ENCODE results near the gene HDHD5.
A peak's percentile ranks its signal among the peaks of the same experiment; 100 is the strongest.

HDHD5 gene

DNA sequence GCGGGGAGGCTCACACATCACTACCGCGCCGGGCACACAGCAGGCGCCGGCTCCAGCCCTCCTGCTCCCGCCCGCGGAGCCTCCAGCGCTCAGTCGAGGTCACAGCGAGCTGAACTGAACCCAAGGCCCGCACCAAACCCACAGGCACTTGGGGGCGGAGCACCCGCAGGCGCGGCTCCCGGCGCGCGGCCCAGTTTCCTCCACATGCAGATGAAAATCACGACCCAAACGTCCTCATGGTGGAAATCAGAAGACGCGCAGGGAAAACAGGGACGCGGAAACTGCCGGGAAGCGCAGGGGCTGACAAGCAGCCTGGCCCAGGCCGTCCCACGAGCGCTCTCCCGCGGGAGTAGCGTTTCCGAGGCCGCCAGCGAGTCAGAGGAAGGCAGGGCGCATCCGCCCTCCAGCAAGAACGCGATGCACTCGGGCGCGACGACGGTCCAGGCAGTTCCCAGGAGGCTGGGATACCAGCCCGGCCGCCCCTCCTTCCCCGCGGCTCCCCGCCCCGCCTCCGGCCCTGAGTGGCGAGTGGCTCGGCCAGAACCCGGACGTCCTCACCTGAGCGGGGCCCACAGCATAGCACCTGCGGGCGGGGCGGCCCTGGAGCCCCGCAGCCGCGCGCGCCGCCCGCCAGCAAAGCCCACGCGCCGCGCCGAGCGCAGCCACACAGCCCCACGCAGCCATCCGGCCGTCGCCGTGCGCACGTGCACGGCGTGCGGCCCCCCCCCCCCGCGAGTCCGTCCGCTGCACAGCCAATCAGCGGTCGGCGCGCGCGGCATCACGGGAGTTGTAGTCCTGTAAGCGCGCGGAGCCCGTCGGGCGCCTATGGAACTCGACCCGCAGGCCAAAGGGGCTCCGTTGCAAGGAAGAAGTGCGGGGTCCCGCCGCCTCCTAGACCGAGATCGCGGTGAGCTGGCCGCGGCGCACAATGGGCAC lies at the start of gene HDHD5:
Gene HDHD5, minus strand, starts transcription at position 710 of the 936 bp plus-strand sequence. Its CDS starts 26 bp downstream, at position 684.
- DNase-seq (ENCODE audit: low read depth in 2 of 2): peak; percentile 65 to 67

DNA sequence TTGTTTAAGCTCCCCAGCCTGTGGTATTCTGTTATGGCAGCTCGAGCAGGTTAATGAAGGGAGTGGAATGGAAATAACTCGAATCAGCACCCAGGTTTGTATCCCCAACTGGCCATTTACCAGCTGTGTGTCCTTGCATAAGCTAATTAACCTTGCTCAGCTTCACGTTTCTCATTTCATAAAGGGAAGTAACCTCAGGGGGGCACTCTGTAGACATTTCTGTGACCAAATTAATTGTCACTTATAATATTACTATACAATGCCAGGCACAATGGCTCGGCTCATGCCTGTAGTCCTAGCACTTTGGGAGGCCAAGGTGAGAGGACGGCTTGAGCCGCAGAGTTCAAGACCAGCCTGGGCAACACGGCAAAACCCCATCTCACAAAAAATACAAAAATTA lies 46.4 kb upstream of the HDHD5 start:
- no peak for DNase-seq (ENCODE audit: low read depth in 2 of 2)

DNA sequence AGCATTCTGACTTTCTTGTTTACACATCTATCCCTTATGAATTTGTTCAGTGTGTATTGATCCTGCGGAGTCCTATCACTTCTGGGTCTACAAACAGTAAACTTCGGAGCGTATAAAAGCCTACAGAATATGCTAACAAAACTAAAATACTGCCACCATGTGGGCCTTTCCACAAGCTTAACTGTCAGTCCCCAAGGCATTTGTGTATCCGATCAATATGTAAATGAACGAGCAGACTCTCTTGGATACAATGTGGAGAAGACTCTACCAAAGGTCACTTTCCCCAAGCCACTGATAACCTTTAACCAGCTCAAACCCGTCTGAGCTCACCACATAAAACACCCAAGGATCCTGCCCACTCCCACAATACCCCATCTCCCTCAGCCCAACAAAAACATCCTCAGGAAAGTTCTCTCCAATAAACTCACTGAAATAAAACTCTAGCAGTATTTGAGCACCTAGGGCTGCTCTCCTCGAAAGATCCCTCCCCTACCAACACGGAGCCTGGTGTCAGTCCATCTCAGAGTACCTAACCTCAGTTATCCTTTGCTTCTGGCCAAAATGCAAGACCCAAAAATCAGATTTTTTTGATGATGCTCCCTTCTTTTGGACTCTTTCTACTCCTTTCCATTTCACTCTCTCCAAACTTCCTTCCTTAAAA lies 42.3 kb upstream of the HDHD5 start:
- DNase-seq (ENCODE audit: low read depth in 2 of 2): no peak

DNA sequence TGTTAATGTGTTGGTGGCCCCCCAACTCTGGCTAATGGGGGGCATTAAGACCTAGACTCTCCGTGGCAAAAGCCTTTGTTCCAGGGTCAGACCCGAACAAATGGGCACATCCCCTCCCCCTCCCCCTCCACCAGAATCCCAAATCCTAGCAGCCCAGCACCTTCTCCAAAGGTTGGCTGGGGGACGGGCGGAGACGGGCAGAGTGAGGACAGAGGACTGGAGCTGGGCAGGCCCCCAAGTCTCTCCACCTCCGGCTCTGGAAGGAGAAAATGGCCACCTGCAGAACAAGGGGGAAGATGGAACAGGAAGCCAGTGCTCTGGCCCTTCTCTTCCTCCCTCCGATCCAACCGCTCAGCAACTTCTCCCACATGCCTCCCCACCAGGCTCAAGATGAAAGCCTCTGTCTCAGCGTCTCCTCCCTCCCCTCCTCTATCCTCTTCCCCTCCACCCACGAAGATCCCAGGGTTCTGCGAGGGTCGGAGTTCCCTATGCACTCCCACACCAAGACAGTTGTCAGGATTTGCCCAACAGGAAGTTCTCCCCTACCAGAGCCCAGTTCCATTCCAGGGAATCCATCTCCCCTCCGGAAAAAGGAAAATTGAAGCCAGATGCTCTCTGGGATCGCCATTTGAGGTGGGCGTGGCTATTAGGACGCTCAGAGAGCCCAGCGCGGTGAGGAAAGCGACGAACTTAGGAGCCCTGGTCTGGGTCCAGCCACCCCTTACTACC lies 40.1 kb upstream of the HDHD5 start:
- peak; percentile 65 to 69 for DNase-seq (ENCODE audit: low read depth in 2 of 2)

DNA sequence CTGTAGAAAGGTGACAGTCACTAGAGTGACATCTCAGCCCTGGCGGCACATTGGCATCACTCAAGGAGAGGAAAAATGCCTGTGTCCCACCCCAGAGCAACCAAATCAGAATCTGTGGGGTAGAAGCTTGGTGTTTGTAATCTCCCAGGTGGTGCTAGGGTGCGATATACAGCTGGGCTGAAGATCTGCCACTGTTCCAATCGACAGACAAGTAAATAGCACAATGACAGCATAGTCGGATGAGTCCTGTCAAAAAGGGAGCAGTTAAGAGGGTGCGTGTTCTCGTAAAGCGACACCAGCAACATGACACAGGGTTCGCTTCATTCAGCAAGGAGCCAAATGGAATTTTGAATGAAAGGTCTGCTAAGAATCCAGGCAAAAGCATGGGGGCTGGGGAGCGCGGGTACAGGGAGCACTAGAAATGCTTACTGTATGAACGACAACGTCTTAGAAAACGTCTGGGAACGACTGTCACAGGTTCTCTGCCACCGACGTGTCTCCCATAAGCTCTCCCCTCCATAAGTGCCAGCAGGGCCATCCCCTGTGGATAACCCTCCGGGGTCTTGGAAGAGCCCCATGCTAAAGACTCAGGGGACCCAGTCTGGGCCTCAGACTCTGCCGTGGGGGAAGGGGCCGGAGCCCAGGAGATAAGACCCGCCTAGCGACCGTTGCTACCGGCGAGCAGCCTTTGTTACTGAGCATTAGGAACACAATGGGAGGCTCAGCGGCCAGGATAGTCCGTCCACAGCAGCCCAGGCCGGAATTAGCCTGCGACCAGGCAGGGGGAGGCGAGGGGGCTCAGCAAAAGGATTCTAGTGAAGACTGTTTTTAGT lies 39.3 kb upstream of the HDHD5 start:
- no peak for DNase-seq (ENCODE audit: low read depth in 2 of 2)

DNA sequence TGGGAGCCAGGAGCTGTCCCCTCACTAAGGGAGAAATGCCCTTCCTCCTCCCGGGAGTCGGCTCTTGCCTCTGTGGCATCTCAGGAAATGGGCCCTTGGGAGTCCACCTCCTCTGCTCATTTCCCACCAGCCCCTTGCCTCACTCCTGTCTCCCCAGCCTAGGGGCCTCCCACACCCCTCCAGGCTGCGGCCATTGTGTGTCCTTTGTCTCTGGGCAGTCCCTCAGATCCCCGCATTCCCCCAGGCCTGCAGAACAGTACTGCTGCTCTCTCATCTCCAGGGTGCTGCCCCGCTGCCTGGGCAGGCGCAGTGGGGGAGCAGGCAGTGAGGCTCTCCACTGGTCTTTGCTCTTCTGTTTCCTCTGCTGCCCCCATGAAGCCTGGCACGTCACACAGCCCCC lies 35.1 kb upstream of the HDHD5 start:
- no peak for DNase-seq (ENCODE audit: low read depth in 2 of 2)

DNA sequence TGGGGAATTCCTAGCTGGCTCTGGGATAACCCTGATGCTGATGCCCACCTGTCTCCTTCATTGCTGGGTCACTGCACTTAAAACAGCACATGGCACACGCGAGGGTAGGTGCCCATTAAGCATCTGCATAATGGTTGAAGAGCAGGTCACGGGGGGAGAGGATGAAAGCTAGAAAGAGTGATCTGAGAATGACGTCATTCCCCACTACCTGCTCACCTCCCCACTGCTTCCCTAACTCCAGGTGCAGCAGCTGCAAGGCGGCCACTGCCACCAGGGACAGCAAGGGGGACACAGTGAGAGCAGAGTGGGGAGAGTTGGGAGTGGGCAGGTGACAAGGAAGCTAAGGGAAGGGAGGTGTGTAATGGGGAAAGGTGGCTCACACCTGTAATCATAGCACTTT lies 33.1 kb upstream of the HDHD5 start:
- DNase-seq (ENCODE audit: low read depth in 2 of 2): no peak

DNA sequence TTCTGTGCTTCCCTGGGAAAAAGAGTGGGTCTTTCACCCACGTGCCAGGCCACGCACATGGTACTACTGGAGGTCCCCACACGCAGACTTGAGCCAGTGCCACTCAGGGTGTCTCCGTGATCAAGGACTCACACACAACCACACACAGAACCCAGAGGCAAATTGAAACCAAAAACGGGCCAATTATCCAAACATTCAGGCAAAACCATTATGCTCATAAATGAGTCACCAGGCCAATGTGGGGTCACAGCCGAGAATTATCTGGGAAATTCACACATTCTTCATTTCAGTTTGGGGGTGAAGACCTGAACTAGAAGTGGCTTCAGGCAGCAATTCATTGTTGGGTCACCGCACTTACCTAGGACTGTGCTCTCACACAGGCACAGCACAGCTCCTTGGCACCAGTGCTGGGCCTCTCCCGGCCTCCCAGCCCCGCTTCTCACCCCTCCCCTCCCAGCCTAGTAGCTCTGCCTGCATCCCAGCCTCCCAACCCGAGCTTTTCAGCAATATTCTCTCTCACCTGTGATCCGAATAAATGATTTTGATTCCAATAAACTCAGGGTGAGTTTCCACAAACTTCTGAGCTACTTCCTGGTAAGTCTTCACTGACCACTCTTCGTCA lies 32.2 kb upstream of the HDHD5 start:
- DNase-seq (ENCODE audit: low read depth in 2 of 2): peak in 1 of 2 experiments; percentile 10

DNA sequence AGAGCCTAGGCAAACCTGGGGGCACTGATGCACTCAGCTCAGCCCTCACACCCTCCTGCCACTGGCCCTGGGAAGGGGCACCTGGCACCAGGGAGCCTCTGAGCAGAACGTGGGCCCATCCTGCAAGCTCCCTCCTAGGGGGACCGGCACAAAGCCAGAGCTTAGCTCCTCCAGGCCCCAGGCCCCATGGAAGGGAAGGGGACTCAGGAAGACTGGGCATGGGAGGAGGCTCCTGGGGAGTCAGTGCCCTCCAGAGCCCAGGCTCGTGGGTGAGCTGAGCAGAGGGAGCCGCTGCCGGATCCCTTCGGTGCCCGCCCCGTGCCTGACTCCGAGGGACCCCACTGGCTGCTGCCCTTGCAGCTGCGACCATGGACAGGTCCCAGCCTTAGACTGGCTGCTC lies 31.6 kb upstream of the HDHD5 start:
- DNase-seq (ENCODE audit: low read depth in 2 of 2): no peak

DNA sequence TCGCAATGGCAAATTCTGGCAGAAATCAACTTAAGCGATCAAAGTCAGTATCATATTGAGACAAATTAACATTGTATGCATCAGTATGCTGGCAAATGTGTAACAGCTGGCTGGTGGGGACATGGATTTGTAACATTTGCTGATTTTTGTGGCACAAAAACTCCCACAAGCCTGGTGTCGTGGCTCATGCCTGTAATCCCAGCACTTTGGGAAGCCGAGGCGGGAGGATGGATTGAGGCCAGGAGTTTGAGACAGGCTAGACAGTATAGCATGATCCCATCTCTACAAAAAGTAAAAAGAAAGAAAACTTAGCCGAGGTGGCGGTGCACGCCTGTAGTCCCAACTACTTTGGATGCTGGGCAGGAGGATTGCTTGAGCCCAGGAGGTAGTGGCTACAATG lies 17.6 kb upstream of the HDHD5 start:
- DNase-seq (ENCODE audit: low read depth in 2 of 2): no peak

DNA sequence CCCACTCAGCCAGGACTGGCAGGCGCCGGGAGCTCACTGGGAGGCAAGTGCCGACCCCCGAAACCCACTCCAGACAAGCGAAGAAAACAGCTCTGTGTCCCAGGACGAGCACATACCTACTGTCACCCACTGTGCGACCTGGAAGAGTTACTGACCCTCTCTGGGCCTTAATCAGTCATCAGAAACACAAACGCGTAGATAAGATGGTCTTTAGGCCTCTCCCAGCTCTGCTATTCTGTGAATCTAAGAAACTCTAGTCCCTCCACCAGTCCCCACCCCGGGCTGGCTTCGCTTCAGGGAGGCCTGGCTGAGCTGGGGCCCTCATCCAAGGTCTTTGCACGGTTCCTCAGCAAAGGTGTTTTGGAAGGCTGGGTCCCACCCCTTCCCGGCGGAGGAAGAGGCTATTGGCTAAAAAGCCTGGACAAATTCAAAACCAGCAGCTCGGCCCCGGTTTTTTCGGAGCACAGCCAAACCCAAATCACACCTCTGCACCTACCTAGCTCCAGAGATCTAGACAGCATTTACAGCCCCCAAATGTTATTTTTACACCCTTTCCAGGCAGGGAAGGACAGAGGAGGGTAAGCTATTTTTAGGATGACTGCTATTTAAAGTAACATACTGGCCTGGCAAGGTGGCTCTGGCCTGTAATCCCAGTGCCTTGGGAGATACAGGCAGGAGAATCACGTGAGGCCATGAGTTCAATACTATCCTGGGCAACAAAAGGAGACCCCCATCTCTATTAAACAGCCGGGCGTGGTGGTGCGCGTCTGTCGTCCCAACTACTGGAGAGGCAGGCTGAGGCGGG lies 13.2 kb upstream of the HDHD5 start:
- DNase-seq (ENCODE audit: low read depth in 2 of 2): no peak

DNA sequence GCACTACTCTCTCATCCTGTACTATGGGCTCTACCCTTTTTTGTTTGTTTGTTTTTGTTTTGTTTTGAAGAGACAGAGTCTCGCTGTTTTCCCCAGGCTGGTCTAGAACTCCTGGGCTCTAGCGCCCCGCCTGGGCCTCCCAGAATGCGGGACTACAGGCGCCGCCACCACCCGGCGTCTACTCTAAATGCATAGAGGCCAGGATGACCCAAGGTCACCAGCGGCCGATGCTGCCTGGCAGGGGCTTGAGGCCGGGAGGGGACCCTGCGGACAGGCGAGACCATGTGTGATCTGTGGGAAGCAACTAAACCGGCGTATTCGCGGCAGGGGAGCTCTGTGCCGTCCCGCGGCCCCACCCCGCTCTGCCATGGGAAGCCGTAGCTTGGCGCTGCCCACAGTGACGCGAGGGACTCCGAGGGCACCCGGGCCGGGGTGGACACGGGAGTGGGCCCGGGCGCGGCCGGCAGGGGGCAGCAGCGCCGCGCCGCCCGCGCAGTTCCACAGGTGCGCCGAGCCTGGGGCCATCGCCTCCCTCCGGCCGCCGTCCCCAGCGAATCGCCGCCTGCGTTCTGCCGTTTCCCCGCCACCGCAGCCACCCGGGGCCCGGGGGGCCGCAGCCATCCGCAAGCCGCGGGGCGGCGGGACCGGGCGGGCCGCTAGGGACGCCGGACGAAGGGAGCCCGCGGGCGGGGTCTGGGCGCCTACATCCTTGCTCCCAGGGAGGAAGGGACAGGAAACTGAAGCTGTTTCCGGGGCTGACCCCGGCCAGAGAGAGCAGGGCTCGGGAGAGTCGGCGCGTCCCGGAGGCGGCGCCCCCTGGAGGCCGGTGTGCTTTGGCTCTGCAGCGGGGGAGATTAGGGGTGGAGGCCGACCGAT lies 12.3 kb upstream of the HDHD5 start:
- DNase-seq (ENCODE audit: low read depth in 2 of 2): peak; percentile 60 to 63

DNA sequence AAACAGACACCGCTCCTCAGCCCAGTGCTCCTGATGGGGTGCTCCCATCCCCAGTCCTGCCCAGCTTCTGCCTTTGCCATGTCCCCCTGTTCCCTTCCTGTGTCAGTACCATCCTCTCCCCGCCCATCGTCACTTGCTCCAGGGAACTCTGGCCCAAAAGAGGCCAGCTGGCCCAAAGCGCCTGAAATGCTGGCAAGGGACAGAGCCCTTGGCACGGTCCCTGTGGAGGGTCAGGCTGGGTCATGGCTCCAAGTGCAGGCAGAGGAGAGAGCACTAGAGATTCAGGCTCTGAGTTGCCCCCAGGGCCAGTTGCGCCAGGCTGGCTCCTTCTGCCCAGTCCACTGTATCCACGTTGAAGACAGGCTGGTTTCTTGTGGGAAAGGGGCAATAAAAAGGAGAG lies 8.4 kb upstream of the HDHD5 start:
- DNase-seq (ENCODE audit: low read depth in 2 of 2): no peak

DNA sequence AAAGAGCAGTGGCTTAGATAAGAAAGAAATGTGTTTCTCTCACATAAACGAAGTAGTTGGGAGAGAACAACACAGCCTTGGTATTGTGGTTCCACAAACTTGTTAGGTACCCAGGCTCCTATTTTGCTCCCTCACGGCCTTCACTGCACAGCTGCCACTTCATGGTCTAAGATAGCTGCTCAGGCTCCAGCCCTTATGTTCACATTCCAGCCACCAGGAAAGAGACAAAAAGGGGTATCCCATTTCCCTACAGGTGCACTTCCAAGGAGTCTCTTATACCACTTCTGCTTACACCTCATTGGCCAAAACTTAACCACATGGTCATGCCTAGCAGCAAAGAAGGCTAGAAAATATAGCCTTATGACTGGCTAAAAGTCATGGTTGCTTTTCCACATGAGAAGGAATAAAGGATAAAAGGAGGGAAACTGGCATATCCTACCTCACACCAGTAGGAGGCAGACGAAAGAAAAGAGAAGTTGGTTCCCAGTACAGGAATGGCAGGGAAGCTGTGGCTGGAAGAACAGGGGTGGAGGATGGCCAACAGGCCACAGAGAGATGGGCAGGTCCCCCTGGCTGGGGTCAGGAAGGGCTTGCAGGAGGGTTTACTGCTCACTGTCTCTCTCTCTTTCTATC lies 5.4 kb upstream of the HDHD5 start:
- no peak for DNase-seq (ENCODE audit: low read depth in 2 of 2)

DNA sequence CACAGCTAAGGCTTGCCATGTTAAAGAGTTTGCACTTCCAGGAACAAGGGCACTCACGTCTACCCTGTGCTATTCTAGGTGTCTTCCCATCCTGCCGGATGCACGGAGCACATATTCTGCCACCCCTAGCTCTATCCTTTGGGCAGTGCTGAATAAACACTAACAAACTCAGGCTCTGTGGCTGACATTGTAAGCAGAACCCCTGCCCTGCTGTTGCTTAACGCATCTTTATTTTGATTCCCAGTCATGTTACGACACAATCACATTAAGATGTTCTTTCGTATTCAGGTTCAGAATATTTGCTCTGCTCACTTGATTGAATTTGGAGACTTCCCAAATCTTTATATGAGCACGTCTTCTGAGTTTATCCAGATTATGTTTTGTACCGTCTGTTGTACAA lies 3.7 kb upstream of the HDHD5 start:
- DNase-seq (ENCODE audit: low read depth in 2 of 2): no peak

DNA sequence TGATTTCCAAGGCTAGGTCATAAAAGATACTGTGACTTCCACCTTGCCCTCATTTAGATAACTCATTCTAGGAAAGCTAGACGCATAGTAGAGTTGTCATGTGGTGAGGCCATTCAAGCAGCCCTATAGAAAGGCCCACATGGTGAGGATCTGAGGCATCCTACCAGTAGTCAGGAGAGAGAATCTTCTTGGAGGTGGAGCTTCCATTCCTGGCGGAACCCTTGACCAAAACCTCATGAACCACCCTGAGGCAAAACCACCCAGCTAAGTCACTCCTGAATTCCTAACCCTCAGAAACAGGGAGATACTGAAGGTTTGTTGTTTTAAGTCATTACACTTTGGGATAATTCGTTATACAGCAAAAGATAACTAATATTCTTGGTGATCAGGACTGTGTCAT lies 2.9 kb upstream of the HDHD5 start:
- no peak for DNase-seq (ENCODE audit: low read depth in 2 of 2)

DNA sequence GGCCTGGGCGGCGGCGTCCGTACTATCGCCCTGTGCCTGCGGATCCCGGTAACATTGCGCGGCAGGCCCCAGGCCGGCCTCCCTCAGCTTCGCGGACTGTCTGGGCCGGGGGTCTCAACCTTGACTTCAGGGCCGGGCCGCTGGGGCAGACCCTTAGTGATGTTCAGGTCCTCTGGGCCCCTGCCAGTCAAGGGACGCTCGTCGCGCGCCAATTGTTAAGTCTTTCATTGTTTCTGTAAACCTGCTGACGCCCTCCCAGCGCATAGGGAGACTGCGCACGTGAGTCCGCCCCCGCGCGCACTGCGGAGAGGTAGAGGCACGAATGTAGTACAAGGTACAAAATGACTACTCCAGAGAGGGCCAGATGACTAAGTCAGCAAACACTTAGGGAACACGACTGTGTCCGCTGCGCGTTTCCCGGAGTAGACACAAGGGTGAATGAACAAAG lies 451 bp upstream of the HDHD5 start:
- DNase-seq (ENCODE audit: low read depth in 2 of 2): peak in 1 of 2 experiments; percentile 11

DNA sequence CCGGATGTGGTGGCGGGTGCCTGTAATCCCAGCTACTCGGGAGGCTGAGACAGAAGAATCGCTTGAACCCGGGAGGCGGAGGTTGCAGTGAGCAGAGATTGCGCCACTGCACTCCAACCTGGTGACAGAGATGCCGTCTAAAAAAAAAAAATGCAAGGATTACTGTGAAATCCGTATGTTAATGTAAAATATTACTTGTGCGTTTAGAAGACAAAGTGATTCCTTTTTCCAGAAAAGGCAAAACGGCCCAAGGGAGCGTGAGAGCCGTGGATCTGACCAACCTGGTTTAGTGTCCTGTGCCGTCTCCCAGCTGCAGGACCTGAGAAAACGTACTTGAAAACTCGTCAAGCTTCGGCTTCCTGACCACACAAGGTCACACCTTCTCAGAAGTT lies 905 bp downstream of the HDHD5 start:
- DNase-seq (ENCODE audit: low read depth in 2 of 2): no peak

DNA sequence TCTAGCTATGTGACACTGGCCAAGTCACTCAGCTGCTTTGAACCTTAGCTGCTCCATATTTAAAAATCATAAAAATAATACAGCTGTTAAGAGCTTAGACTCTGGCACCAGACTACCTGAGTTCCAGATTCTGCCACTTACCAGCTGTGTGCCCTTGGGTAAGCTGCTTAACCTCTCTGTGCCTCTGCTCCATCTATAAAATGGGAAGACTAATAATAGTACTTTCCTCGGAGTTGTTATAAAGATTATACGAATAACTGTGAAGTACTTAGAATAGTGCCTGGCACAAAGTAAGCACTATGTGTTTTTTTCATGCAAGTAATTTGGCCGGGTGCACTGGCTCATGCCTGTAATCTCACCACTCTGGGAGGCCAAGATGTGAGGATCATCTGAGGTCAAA lies 1.4 kb downstream of the HDHD5 start:
- DNase-seq (ENCODE audit: low read depth in 2 of 2): no peak

Data from fibroblast of skin of left biceps (primary cell).